PFSK-1 (cell line): ENCODE results near the gene ELMO1.

ENCODE experiments used
- POLR2AphosphoS5 ChIP-seq: IDR thresholded peaks from 2 replicates; pipeline ENCODE4 v1.6.1; 2012; ENCODE audit warnings: low read depth, mild to moderate bottlenecking, control low read depth, low read length, moderate library complexity
- SIN3A ChIP-seq: IDR thresholded peaks from 2 replicates; pipeline ENCODE4 v1.6.1; 2012; ENCODE audit warnings: mild to moderate bottlenecking, low read length, moderate library complexity, borderline replicate concordance; ENCODE audit not compliant: insufficient read depth
- TAF1 ChIP-seq: IDR thresholded peaks from 2 replicates; pipeline ENCODE4 v1.6.1; 2012; ENCODE audit warnings: low read length, control low read depth, borderline replicate concordance; ENCODE audit not compliant: insufficient read depth

GRCh38 chr7:37265006-37265405 is 183.7 kb downstream of the ELMO1 start:
- no peak for TF ChIP-seq TAF1
- no peak for TF ChIP-seq SIN3A
- no peak for TF ChIP-seq POLR2AphosphoS5
